ENCODE data around the gene COL4A4. TPM values are rescaled to one million over a fixed set of nuclear protein-coding genes. Genes with fewer than 3 reads are reported as not detected.

COL4A4 gene
- total RNA-seq: 1 to 10 TPM; 1.7 TPM
- polyA plus RNA-seq (ENCODE audit: insufficient read length in 2 of 2): 1 to 10 TPM; 1.4 to 1.8 TPM
- long read RNA-seq, donor 1: 0 reads
- long read RNA-seq, donor 2: 0 reads
- long read RNA-seq, donor 3: 0 reads
- long read RNA-seq, donor 4: 0 reads

DNA sequence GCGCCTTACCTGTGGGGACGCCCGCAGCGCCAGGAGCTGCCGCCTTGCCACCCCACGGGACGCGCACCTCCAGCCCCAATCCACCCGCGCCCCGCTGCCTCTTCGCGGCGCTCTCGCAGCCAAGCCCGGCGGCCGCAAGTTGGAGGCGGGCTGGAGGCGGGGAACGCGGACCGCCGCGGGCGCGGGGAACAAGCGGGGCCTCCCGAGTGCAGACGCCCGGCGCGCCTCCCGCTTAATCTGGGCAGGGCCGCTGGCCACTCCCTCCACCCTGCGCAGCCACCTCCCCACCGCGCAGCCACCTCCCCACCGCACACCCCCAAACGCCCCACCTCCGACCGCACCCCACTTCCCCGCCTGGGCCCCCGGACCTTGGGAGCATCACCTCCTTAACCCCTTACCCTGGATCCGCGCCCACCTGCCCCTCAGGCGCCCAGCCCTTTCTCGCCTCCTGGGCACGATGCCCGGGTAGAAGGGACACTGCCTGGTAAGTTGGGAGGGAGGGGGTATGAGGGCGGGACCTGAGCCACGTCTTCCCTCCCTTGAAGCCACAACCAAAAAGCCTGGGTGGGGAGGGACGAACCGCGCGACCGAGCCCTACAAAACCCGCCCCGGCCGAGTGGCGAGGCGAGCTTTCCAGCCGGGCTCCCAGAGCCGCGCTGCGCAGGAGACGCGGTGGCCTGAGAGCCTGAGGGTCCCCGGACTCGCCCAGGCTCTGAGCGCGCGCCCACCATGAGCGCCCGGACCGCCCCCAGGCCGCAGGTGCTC is at the start of gene COL4A4, which contains the start of gene COL4A3:
Gene COL4A4, minus strand, starts transcription at position 208 of the 765 bp plus-strand sequence. CDS start 16,722 bp downstream, outside the sequence.
Gene COL4A3, plus strand, starts transcription at position 627 of the 765 bp plus-strand sequence. Its CDS starts 103 bp downstream, at position 730.
- WGBS (ENCODE audit: insufficient coverage): under 1% methylated on average over 69 of the region's 77 CpGs
- peaks cover 32% of the 10 kb centered on the region for H3K27me3 ChIP-seq (ENCODE audit: control insufficient read depth, insufficient read depth, low read length)
- no peak within 1 kb of the TSS for H3K27ac ChIP-seq (ENCODE audit: low read depth, low read length)
- H3K9me3 ChIP-seq (ENCODE audit: control insufficient read depth, insufficient read depth, low read length): no peaks in the 10 kb centered on the region
- H3K4me3 ChIP-seq (ENCODE audit: low read depth, low read length): peak within 1 kb of the TSS; percentile 32
- H3K36me3 ChIP-seq (ENCODE audit: control insufficient read depth, insufficient read depth, low read length): no peaks in the 10 kb centered on the region
- H3K4me1 ChIP-seq (ENCODE audit: control insufficient read depth, insufficient read depth, low read length): peaks cover 15% of the 10 kb centered on the region
- peak in 2 of 6 donors; percentile 40 to 43 for DNase-seq (ENCODE audit: low read depth in 4 of 6, low spot score in 6 of 6)

- Histone ChIP-seq H3K4me1 (ENCODE audit: control insufficient read depth, insufficient read depth, low read length) (no peaks in the 10 kb centered on the region), H3K27ac (ENCODE audit: low read depth, low read length) (no peak overlapping the region), H3K9me3 (ENCODE audit: control insufficient read depth, insufficient read depth, low read length) (no peaks in the 10 kb centered on the region), H3K27me3 (ENCODE audit: control insufficient read depth, insufficient read depth, low read length) (no peaks in the 10 kb centered on the region), H3K4me3 (ENCODE audit: low read depth, low read length) (no peak overlapping the region), H3K36me3 (ENCODE audit: control insufficient read depth, insufficient read depth, low read length) (no peaks in the 10 kb centered on the region)
- 75% methylated on average over 2 of the region's 2 CpGs for WGBS (ENCODE audit: insufficient coverage)
- no peak for DNase-seq (ENCODE audit: low read depth in 4 of 6, low spot score in 6 of 6)
Measured at GRCh38 chr2:227207573-227207972, 43.6 kb upstream of the COL4A4 start.

GRCh38 chr2:227206406-227206805 is 42.4 kb upstream of the COL4A4 start:
- DNase-seq (ENCODE audit: low read depth in 4 of 6, low spot score in 6 of 6): no peak
- no peaks in the 10 kb centered on the region for H3K27me3 ChIP-seq (ENCODE audit: control insufficient read depth, insufficient read depth, low read length)
- no peak overlapping the region for H3K27ac ChIP-seq (ENCODE audit: low read depth, low read length)
- no peaks in the 10 kb centered on the region for H3K4me1 ChIP-seq (ENCODE audit: control insufficient read depth, insufficient read depth, low read length)
- H3K9me3 ChIP-seq (ENCODE audit: control insufficient read depth, insufficient read depth, low read length): no peaks in the 10 kb centered on the region
- no peaks in the 10 kb centered on the region for H3K36me3 ChIP-seq (ENCODE audit: control insufficient read depth, insufficient read depth, low read length)
- H3K4me3 ChIP-seq (ENCODE audit: low read depth, low read length): no peak overlapping the region
- 88% methylated on average over 5 of the region's 9 CpGs for WGBS (ENCODE audit: insufficient coverage)

DNA sequence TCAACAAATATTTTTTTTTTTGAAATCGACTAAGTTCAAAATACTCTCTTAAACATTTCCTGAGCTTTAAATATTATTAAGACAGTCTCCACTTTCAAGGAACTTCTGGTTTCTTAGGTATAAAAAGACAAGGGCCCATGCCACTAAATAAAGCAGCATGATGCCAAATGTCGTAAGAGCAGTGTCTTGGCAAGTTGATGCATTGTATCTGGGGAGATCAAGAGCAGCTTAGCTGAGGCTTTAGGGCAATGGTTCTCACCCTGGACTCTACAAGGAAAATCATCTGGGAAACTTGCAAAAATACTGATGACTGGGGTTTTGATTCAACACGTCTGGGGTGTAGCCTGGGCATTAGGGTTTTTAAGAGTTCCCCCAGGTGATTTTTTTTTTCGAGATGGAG is 41.7 kb upstream of the COL4A4 start:
- H3K4me3 ChIP-seq (ENCODE audit: low read depth, low read length): no peak overlapping the region
- H3K36me3 ChIP-seq (ENCODE audit: control insufficient read depth, insufficient read depth, low read length): no peaks in the 10 kb centered on the region
- no peak for DNase-seq (ENCODE audit: low read depth in 4 of 6, low spot score in 6 of 6)
- WGBS (ENCODE audit: insufficient coverage): 86% methylated on average over 3 of the region's 4 CpGs
- H3K4me1 ChIP-seq (ENCODE audit: control insufficient read depth, insufficient read depth, low read length): no peaks in the 10 kb centered on the region
- H3K27ac ChIP-seq (ENCODE audit: low read depth, low read length): no peak overlapping the region
- H3K9me3 ChIP-seq (ENCODE audit: control insufficient read depth, insufficient read depth, low read length): no peaks in the 10 kb centered on the region
- H3K27me3 ChIP-seq (ENCODE audit: control insufficient read depth, insufficient read depth, low read length): no peaks in the 10 kb centered on the region

DNA sequence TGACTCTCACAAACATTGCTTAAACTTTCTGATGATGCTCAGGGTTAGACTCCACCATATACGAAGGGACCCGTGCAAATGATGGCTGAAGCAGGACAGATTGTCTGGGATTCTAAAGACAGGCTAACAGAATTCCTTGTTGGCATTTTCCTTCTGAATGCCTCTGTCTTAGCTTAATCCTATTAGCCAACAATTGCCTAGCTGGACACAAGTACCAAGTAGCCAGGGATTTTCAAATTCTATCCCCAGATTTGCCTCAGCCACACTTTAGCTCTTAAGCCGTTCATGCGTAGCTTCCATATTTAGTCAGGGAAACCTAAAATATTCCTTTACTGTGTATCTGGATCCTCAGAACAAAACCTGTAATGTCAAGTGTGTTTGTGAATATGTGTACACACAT is 40.4 kb upstream of the COL4A4 start:
- Histone ChIP-seq H3K9me3 (ENCODE audit: control insufficient read depth, insufficient read depth, low read length) (no peaks in the 10 kb centered on the region), H3K4me3 (ENCODE audit: low read depth, low read length) (no peak overlapping the region), H3K4me1 (ENCODE audit: control insufficient read depth, insufficient read depth, low read length) (no peaks in the 10 kb centered on the region), H3K27me3 (ENCODE audit: control insufficient read depth, insufficient read depth, low read length) (no peaks in the 10 kb centered on the region), H3K36me3 (ENCODE audit: control insufficient read depth, insufficient read depth, low read length) (no peaks in the 10 kb centered on the region), H3K27ac (ENCODE audit: low read depth, low read length) (no peak overlapping the region)
- DNase-seq (ENCODE audit: low read depth in 4 of 6, low spot score in 6 of 6): no peak
- whole genome bisulfite sequencing (ENCODE audit: insufficient coverage): 85% methylated on average over 2 of the region's 4 CpGs

DNA sequence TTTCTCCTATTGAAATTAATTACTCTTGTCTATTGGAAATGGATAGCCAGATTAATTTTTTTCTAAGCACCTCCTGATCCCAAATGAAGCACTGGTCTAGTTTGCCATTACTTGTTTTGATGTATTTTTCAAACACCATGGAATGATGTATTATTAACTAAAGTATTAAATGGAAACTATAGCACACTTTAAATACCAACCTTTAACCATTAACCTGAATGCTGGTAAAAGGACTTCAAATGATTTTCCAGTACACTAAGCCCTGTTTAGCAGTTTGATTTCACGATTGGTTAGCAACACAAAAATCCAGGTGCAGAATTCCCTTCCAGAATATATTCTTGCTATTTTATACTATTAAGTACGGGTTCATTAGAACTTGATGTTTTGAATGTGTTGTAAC is 37.8 kb upstream of the COL4A4 start:
- peaks cover 1% of the 10 kb centered on the region for H3K9me3 ChIP-seq (ENCODE audit: control insufficient read depth, insufficient read depth, low read length)
- no peaks in the 10 kb centered on the region for H3K36me3 ChIP-seq (ENCODE audit: control insufficient read depth, insufficient read depth, low read length)
- no peak for DNase-seq (ENCODE audit: low read depth in 4 of 6, low spot score in 6 of 6)
- no peak overlapping the region for H3K4me3 ChIP-seq (ENCODE audit: low read depth, low read length)
- H3K4me1 ChIP-seq (ENCODE audit: control insufficient read depth, insufficient read depth, low read length): no peaks in the 10 kb centered on the region
- no peak overlapping the region for H3K27ac ChIP-seq (ENCODE audit: low read depth, low read length)
- H3K27me3 ChIP-seq (ENCODE audit: control insufficient read depth, insufficient read depth, low read length): no peaks in the 10 kb centered on the region
- no CpG with 5 or more reads among the region's 2 CpGs for WGBS (ENCODE audit: insufficient coverage)

GRCh38 chr2:227198866-227199265 is 34.9 kb upstream of the COL4A4 start:
- no peak for DNase-seq (ENCODE audit: low read depth in 4 of 6, low spot score in 6 of 6)
- Histone ChIP-seq H3K9me3 (ENCODE audit: control insufficient read depth, insufficient read depth, low read length) (peaks cover 1% of the 10 kb centered on the region), H3K4me3 (ENCODE audit: low read depth, low read length) (no peak overlapping the region), H3K36me3 (ENCODE audit: control insufficient read depth, insufficient read depth, low read length) (no peaks in the 10 kb centered on the region), H3K4me1 (ENCODE audit: control insufficient read depth, insufficient read depth, low read length) (no peaks in the 10 kb centered on the region), H3K27me3 (ENCODE audit: control insufficient read depth, insufficient read depth, low read length) (no peaks in the 10 kb centered on the region), H3K27ac (ENCODE audit: low read depth, low read length) (no peak overlapping the region)
- 65% methylated on average over 2 of the region's 3 CpGs for WGBS (ENCODE audit: insufficient coverage)

DNA sequence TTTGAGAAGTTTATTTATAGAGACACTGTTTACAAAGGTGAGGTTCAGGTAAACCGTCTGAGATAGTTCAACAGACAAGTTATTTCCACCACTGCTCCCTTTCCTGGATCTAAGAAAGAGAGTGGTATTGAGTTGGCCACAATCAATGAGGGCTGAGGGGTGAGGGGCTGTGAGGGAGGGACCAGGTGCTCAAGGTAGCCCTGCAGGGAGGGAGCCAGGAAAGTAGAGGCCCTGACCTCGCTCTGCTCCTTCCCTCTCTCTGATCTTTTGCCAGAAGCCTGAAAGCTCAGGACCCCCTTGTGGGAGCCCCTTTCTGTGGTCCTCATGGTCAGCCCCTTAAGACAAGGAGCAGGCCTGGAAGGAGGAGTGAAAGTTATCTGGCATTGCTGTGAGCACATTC is 30.2 kb upstream of the COL4A4 start:
- Histone ChIP-seq H3K4me1 (ENCODE audit: control insufficient read depth, insufficient read depth, low read length) (no peaks in the 10 kb centered on the region), H3K27ac (ENCODE audit: low read depth, low read length) (no peak overlapping the region), H3K4me3 (ENCODE audit: low read depth, low read length) (no peak overlapping the region), H3K36me3 (ENCODE audit: control insufficient read depth, insufficient read depth, low read length) (no peaks in the 10 kb centered on the region), H3K27me3 (ENCODE audit: control insufficient read depth, insufficient read depth, low read length) (no peaks in the 10 kb centered on the region), H3K9me3 (ENCODE audit: control insufficient read depth, insufficient read depth, low read length) (peaks cover 1% of the 10 kb centered on the region)
- no CpG with 5 or more reads among the region's 2 CpGs for WGBS (ENCODE audit: insufficient coverage)
- DNase-seq (ENCODE audit: low read depth in 4 of 6, low spot score in 6 of 6): no peak

DNA sequence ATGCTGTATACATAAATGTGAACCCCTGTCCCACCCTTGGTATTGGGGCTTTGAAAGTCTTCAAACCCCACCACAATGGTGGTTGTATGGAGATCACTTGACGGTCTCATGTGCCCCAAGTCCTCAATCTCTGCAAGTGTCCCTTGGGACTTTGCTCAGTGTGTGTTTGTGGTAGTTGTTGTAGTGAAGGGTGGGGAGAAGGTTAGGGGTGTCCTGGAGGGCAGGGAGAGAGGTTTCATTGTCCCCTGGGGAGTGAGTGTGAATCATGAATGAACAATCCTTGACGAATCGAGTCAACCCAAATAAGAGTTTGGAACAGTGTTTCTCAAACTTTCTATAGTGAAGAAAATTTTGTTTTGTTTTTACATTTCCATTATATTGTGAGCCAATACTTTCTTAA is 28.5 kb upstream of the COL4A4 start:
- Histone ChIP-seq H3K4me3 (ENCODE audit: low read depth, low read length) (no peak overlapping the region), H3K27ac (ENCODE audit: low read depth, low read length) (no peak overlapping the region), H3K4me1 (ENCODE audit: control insufficient read depth, insufficient read depth, low read length) (no peaks in the 10 kb centered on the region), H3K9me3 (ENCODE audit: control insufficient read depth, insufficient read depth, low read length) (peaks cover 1% of the 10 kb centered on the region), H3K36me3 (ENCODE audit: control insufficient read depth, insufficient read depth, low read length) (no peaks in the 10 kb centered on the region), H3K27me3 (ENCODE audit: control insufficient read depth, insufficient read depth, low read length) (no peaks in the 10 kb centered on the region)
- no CpG with 5 or more reads among the region's 3 CpGs for whole genome bisulfite sequencing (ENCODE audit: insufficient coverage)
- no peak for DNase-seq (ENCODE audit: low read depth in 4 of 6, low spot score in 6 of 6)

- Histone ChIP-seq H3K27me3 (ENCODE audit: control insufficient read depth, insufficient read depth, low read length) (no peaks in the 10 kb centered on the region), H3K4me1 (ENCODE audit: control insufficient read depth, insufficient read depth, low read length) (no peaks in the 10 kb centered on the region), H3K9me3 (ENCODE audit: control insufficient read depth, insufficient read depth, low read length) (no peaks in the 10 kb centered on the region), H3K27ac (ENCODE audit: low read depth, low read length) (no peak overlapping the region), H3K36me3 (ENCODE audit: control insufficient read depth, insufficient read depth, low read length) (no peaks in the 10 kb centered on the region), H3K4me3 (ENCODE audit: low read depth, low read length) (no peak overlapping the region)
- no peak for DNase-seq (ENCODE audit: low read depth in 4 of 6, low spot score in 6 of 6)
- 44% methylated on average over 2 of the region's 3 CpGs for WGBS (ENCODE audit: insufficient coverage)
Measured at GRCh38 chr2:227191367-227191766, 27.4 kb upstream of the COL4A4 start.
